HL-60 (cell line): Measurements from ENCODE around the gene YIF1A.

Experiments
- DNase-seq, 2 experiments: peaks; one replicate each; pipeline ENCODE4 v3.0.0-alpha.2; 2010 to 2020; ENCODE audit warnings: low read depth in 1 of 2, low spot score in 1 of 2
- H3K27ac ChIP-seq: fragments of 250-450 bp; sonication (Bioruptor Pico); replicated peaks from 2 replicates; pipeline ENCODE4 v1.5.1; 2020; ENCODE audit warnings: mild to moderate bottlenecking, moderate library complexity
- H3K27me3 ChIP-seq: fragments of 250-450 bp; sonication (Bioruptor Pico); 2 replicates; pipeline ENCODE4 v1.5.1; 2021; ENCODE audit warnings: mild to moderate bottlenecking, moderate library complexity; ENCODE audit not compliant: insufficient read depth, poor library complexity, severe bottlenecking
- H3K4me3 ChIP-seq: replicated peaks from 2 replicates; pipeline ENCODE4 v1.5.1; 2011; ENCODE audit warnings: mild to moderate bottlenecking, control low read depth, low read length; ENCODE audit not compliant: insufficient read depth
- GABPA ChIP-seq: IDR thresholded peaks from 2 replicates; pipeline ENCODE4 v1.6.1; 2012; ENCODE audit warnings: low read depth
- POLR2AphosphoS5 ChIP-seq: IDR thresholded peaks from 2 replicates; pipeline ENCODE4 v1.6.1; 2012; ENCODE audit warnings: low read depth
- SPI1 ChIP-seq: IDR thresholded peaks from 2 replicates; pipeline ENCODE4 v1.6.1; 2012; ENCODE audit warnings: low read depth, mild to moderate bottlenecking, borderline replicate concordance
- TF ChIP-seq, protein P1 (sequence below): IDR thresholded peaks from 2 replicates; pipeline ENCODE4 v1.6.1; 2012; ENCODE audit warnings: low read depth; ENCODE audit not compliant: insufficient replicate concordance
- TF ChIP-seq, protein P2 (sequence below): IDR thresholded peaks from one replicate; pipeline ENCODE4 v1.5.1; 2011; ENCODE audit warnings: low read length, control low read depth, inconsistent platforms; ENCODE audit not compliant: insufficient read depth

The YIF1A gene

DNA sequence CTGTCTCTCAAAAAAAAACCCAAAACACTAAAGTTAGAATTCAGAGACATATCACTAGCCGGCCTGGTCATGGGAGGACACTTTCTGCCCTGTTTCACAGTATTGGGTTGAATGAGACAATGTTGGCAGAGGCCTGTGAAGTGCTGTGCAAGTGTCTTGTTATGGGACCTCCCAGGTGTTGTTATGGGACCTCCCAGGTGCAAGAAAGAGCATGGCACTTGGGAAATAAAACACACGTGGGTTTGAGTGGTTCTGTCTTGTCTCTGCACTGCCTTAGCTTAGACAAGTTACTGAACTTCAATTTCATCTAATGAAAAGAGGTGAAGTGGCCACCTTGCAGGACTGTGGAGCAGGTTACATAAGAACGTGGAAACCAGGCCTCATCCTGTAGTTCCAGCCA, 49.4 kb downstream of the YIF1A start:
- Histone ChIP-seq H3K27me3 (no peaks in the 10 kb centered on the region), H3K4me3 (no peak overlapping the region), H3K27ac (peak overlapping the region; percentile 42; the same call in 1 of the 2 replicates)
- DNase-seq: no peak
- TF ChIP-seq, protein P1, sequence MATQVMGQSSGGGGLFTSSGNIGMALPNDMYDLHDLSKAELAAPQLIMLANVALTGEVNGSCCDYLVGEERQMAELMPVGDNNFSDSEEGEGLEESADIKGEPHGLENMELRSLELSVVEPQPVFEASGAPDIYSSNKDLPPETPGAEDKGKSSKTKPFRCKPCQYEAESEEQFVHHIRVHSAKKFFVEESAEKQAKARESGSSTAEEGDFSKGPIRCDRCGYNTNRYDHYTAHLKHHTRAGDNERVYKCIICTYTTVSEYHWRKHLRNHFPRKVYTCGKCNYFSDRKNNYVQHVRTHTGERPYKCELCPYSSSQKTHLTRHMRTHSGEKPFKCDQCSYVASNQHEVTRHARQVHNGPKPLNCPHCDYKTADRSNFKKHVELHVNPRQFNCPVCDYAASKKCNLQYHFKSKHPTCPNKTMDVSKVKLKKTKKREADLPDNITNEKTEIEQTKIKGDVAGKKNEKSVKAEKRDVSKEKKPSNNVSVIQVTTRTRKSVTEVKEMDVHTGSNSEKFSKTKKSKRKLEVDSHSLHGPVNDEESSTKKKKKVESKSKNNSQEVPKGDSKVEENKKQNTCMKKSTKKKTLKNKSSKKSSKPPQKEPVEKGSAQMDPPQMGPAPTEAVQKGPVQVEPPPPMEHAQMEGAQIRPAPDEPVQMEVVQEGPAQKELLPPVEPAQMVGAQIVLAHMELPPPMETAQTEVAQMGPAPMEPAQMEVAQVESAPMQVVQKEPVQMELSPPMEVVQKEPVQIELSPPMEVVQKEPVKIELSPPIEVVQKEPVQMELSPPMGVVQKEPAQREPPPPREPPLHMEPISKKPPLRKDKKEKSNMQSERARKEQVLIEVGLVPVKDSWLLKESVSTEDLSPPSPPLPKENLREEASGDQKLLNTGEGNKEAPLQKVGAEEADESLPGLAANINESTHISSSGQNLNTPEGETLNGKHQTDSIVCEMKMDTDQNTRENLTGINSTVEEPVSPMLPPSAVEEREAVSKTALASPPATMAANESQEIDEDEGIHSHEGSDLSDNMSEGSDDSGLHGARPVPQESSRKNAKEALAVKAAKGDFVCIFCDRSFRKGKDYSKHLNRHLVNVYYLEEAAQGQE: no peak
- TF ChIP-seq POLR2AphosphoS5 (no peak), SPI1 (no peak), GABPA (no peak)
- TF ChIP-seq, protein P2, sequence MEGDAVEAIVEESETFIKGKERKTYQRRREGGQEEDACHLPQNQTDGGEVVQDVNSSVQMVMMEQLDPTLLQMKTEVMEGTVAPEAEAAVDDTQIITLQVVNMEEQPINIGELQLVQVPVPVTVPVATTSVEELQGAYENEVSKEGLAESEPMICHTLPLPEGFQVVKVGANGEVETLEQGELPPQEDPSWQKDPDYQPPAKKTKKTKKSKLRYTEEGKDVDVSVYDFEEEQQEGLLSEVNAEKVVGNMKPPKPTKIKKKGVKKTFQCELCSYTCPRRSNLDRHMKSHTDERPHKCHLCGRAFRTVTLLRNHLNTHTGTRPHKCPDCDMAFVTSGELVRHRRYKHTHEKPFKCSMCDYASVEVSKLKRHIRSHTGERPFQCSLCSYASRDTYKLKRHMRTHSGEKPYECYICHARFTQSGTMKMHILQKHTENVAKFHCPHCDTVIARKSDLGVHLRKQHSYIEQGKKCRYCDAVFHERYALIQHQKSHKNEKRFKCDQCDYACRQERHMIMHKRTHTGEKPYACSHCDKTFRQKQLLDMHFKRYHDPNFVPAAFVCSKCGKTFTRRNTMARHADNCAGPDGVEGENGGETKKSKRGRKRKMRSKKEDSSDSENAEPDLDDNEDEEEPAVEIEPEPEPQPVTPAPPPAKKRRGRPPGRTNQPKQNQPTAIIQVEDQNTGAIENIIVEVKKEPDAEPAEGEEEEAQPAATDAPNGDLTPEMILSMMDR: no peak

- no peaks in the 10 kb centered on the region for H3K27me3 ChIP-seq
- TF ChIP-seq GABPA: no peak
- TF ChIP-seq POLR2AphosphoS5: no peak
- TF ChIP-seq SPI1: no peak
- TF ChIP-seq, protein P1: no peak
- TF ChIP-seq, protein P2: no peak
- H3K4me3 ChIP-seq: no peak overlapping the region
- DNase-seq: peak in 1 of 2 experiments; percentile 63
- H3K27ac ChIP-seq: 0 out of 2 replicates have a peak overlapping the region, but pooled peaks have one; percentile 9
Observed at GRCh38 chr11:66238786-66239413, 50.0 kb downstream of the YIF1A start.

- TF ChIP-seq POLR2AphosphoS5 (no peak), SPI1 (no peak), GABPA (no peak)
- TF ChIP-seq, protein P1: no peak
- TF ChIP-seq, protein P2: no peak
- no peak for DNase-seq
- Histone ChIP-seq H3K27me3 (no peaks in the 10 kb centered on the region), H3K4me3 (no peak overlapping the region), H3K27ac (no peak overlapping the region)
Observed at GRCh38 chr11:66237867-66238266, 51.1 kb downstream of the YIF1A start.
